Hindlimb muscle (tissue), 1 donor: Measurements from ENCODE around the gene CNNM1. TPM values are rescaled to one million over a fixed set of nuclear protein-coding genes. Genes with fewer than 3 reads are reported as not detected.

Experiments
- DNase-seq: peaks from one replicate; pipeline ENCODE4 v3.0.0-alpha.2; 2013
- polyA plus RNA-seq: library from polyadenylated mRNA; unstranded; fragments of 120-200 nt; gene quantifications from one replicate; pipeline ENCODE4 v1.2.1, GENCODE V29; 2013; ENCODE audit not compliant: insufficient read length

Gene CNNM1
- polyA plus RNA-seq, 1 donor: not detected

DNA sequence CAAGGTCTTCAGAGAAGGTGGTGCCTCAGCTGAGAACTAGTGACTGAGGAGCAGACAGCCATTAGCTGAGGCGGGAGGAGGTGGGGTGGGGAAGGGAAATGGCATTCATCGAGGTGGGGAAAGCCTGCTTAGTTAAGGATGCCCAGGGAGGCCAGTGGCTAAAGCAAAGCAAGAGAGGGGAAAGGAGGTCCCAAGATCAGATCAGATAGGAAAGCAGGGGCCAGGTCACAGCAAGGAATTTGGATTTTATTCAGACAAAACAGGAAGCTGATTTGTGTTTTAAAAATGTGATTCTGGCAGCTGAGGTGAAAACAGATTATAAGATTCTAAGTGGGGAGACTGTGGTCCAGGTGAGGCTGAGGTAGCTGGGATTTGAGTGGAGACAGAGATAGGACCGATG, 45.8 kb downstream of the CNNM1 start:
- no peak for DNase-seq

DNA sequence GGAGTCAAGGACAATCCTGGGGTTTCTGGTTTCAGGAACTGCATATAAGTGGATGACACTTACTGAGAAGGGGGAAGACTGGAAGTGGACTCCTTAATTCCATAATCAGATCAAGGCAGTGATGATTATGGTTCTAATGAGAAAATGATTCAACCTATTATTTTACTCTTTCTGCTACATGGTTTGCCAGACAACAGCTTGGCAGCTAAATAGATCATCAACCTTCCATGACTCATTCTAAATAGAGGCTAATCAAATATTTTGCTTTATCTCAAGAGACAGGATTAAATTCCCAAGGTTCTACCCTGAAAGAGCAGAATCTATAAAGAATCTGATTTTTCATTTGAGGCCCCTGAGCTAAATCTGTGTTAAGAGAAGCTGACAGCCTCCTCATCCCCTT, 46.3 kb downstream of the CNNM1 start:
- no peak for DNase-seq

DNA sequence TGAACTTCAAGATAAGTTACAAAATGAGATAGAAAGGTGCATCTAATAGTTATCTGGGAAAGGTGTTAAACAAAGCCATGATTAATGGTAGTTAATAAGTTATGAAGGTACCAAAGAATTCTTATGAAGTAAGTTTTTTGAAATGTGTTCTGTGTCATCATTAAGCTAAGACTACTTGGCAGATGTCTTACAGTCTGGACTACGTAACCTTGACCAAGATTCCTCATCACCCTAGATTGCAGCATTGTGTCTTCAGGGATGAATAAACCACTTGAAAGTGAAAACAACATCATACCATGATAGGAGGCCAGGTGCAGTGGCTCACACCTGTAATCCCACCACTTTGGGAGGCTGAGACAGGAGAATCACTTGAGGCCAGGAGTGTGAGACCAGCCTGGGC, 53.0 kb downstream of the CNNM1 start:
- no peak for DNase-seq

- no peak for DNase-seq
Observed at GRCh38 chr10:99387071-99387470, 57.9 kb downstream of the CNNM1 start.

- DNase-seq: no peak
Observed at GRCh38 chr10:99387541-99387940, 58.4 kb downstream of the CNNM1 start.

DNA sequence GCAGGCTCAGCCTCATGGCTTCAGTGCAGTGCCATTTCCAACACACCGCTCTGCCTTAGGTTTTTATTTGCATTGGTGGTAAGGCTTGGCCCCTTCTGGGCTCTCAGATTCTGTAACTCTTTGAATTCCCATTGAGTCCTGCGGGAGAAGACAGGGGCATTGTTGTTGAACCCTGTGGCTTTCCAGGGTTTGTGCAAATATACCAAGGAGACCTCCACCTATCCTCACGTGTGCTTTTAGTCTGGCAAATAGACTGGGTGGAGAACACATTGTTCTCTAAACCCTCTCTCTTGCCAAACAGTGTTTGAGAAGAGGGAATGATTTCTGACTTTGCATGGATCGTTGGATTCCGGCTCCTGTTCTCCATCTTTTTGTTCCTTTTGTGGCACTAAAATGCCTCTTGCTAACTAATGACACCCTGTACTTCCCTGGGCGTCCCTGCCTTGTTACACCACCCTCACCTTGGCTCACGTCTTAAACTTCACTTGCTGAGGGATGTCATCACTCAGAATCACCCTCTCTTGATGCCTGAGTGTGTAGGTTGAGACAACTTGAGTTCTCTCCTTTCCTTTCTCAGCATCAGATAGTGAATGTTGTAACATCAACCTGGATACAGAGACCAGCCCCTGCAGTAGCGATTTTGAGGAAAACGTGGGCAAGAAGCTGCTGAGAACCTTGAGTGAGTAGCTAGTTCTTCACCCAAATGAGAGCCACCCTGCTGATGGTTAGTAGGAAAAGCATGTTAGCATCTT, 60.7 kb downstream of the CNNM1 start:
- DNase-seq: no peak

DNA sequence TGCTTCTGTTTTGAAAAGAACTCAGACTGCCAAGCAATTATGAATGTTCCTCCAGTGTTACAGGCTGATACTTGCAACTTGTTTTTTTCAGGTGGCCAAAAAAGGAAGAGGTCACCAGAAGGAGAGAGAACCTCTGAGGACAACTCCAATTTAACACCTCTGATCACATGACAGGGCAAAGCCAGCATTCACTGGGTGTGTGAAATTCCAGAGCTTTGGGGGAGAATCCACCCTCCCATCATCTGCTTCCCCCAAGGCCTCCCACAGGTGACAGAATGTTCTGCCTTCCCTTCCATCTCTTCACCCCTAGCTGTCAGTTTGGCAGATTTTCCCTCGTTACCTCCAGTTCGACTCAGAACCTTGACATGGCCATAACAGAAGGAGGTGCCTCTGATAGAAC, 62.2 kb downstream of the CNNM1 start:
- no peak for DNase-seq

GRCh38 chr10:99393036-99393435, 63.9 kb downstream of the CNNM1 start:
- DNase-seq: no peak

- DNase-seq: no peak
Observed at GRCh38 chr10:99393683-99394082, 64.5 kb downstream of the CNNM1 start.

GRCh38 chr10:99394256-99394655, 65.1 kb downstream of the CNNM1 start:
- DNase-seq: no peak

DNA sequence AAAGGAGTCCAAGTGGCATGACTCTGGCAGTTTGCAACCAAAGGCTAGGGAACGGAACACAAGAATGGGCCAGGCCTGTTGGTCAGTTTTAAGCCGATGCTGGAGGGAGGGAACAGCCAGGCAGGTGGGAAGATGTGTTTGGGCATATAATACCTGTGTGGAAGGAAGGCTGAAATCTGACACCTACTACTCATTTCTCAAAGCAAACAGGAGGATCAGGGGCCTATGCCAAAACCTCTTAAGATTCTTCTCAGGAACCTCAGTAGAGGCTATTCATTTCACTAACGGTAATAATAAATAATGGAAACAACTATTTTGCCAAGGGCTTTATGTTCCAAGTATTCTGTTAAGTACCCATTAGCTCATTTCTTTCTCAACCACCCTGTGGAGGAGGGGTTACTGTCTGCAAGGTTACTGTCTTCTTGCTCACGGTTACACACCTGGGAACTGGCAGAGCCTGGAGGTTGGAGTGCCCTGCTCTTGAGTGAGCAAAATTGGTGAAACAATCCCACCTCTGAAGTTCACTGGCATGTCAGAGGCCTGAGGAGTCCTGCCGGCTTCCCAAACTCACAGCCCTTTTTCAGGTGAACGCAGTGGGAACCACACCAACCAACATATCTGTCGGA, 65.7 kb downstream of the CNNM1 start:
- no peak for DNase-seq

DNA sequence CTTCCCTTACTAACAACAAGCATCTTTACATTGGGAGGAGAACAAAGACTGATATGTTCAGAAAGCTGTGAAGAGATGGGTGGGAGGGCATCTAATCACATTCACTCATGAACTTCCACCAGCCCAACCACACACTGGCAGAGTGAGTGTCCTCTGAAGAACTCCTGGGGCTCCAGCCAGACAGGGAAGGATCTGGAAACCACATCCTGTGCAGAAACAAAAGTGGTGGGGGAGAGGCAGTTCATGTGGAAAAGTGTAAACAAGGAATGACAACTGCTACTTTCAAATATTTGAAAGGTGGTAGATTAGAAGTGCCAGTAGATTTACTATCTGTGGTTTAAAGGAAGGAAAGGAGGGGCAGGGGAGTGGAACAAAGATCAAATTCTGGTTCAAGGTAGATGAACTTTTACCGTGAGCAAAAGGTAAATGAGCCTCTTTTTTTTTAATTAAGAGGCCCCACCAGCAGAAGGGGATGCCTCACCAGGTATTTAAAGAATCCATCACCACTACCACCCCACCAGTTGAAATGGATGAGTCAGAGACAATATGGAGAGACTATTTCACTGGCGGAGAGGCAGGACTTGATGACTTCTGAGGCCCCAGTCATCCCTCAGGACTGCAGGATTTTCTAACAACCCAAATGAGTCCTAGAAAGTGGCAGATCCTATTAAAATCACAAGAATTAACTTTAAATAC, 66.7 kb downstream of the CNNM1 start:
- no peak for DNase-seq

DNA sequence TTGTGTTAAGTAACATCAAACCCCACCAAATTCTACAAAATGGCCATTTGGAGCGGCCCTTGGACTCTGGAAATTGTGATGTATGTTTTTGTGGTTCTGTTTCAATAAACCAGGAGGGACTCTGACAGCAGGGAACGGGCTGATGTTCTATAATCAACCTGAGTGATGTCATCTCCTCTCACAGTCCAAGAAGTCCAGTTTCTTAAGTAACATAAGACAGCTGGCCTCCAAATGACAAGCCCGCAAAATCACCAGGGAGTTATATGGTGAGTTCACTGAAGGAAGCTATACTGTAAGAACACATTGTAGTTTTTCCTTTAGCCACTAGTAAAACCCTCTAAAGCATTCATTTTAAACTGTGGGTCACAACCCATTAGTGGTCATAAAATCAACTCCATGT, 67.3 kb downstream of the CNNM1 start:
- DNase-seq: no peak

- no peak for DNase-seq
Observed at GRCh38 chr10:99399664-99400063, 70.5 kb downstream of the CNNM1 start.

DNA sequence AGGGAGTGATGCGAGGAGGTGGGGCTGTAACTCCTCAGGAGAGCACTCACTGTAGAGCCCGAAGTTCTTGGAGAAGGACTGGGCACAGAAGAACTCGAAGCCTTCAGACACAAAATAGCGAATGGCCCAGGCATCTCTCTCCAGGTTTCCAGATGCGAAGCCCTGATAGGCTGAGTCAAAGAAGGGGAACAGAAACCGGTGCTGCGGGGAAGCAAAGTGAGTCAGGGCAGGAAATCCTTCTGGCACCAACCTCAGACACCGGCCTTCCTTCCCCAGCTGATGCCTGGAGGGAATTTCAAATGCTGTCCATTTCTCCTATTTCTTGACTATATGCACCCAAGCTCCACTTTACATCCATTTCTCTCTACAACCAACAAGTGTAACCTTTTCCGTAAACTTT, 74.5 kb downstream of the CNNM1 start:
- DNase-seq: no peak

DNA sequence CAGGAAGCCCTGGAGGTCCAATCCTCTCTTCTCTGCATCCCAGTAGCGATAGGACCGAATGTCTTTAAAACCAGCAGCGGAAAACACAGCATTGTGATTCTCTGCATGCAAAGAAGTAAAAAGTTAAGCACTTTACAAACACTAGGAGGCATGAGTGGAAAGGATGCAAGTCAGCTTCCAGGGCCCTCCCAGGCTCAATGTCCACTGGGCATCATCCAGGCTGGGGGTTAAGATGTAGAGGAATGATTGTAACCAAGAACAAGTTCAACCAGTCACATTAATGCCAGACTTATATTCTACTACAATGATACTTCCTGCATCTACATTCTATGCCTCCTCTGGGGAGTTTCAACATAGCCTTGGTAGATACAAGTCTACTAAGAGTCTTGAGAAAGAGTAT, 77.0 kb downstream of the CNNM1 start:
- DNase-seq: no peak

- no peak for DNase-seq
Observed at GRCh38 chr10:99410146-99410545, 81.0 kb downstream of the CNNM1 start.

- DNase-seq: no peak
Observed at GRCh38 chr10:99410876-99411275, 81.7 kb downstream of the CNNM1 start.

GRCh38 chr10:99411546-99411945, 82.4 kb downstream of the CNNM1 start:
- DNase-seq: no peak

DNA sequence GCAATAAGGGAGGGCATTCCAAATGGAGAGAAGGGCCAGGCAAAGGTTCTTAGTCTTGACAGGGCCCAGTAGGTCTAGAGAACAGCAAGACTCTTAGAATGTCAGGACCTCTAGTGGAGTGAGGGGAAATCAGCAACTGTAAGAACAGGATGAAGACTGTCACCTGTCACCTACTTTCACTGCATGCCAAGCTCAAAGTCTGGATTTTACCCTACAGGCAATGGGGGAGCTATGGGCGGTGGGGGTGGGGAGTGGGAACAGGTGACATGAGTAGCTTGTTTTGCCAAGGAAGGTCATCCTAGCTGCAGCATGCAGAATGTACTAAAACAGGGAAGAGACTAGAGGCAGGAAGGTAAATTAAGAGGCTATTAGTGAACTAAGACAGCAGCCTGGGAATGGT, 82.9 kb downstream of the CNNM1 start:
- no peak for DNase-seq

DNA sequence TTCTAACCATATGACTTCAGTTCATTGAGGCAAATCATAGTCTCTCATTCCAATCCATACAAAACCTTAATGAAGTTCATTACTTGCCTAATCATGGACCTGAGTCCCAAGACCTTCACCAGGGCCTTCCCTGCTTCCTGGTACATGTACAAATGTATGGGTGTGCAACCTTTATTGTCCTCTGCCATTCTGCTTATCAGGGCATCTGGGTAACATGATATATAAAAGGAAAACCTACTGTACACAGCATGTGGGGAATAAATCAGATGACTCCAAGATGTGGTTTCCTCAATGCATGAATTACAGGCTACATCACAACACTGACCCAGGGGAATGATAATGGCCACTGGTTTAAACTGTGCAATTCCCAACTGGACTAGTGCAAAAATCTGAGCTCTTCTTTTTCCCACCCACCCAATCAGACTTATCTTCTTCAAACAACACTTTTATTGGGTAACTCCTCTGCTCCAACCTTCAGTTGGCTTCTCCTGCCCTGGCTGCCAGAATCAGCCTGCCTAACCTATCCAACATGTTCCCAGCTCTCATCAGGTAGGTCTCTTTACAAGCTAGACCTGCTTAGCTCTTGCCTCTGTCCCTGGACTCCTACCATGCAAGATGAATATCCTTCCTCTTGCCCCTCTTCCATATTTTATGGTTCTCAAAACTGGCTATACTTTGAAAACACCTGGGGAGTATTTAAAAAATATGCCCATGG, 89.9 kb downstream of the CNNM1 start:
- no peak for DNase-seq

DNA sequence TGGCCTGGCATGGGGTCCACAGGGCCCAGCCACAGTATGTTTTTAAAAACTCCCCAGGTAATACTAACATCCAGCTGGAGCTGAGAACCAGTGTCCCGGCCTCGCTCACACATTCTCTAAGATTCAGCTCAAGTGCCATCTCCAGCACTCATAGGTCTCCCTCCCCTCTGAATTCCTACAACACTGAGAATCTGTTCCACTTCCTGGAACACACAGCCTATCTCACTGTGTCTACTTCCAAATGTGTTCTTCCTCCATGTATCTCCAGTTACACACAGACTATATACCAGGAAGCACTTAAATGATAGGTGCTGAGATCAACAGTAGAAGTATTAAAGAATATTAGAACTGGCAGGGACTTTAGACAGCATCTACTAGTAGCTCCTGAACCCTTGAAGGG, 90.5 kb downstream of the CNNM1 start:
- DNase-seq: no peak

DNA sequence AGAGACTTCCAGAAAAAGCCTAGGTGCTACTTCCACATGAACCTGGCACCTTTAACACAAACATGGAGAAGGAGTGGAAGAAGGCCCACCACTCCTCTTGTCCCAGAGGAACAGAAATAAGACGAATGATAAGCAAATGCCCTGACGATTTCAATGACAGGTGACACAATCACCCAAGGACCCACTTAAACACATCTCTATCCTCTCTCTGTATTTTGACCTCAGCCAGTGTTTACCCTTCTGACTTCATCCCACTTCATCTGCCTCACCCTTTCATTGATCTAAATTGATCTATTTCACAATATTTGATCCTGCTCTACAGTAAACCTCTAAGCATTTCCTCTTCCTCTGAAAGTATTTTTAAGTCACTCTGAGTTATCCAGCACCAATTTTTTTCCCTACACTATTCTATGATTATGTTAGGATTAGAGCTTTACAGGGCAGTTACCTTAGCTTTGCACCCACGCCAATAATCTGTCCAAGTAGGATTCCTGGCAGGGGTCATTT, 92.1 kb downstream of the CNNM1 start:
- DNase-seq: no peak
